Natural killer cell (primary cell): ENCODE results near the gene ARHGAP32. TPM values are rescaled to one million over a fixed set of nuclear protein-coding genes. Genes with fewer than 3 reads are reported as not detected.
A peak's percentile ranks its signal among the peaks of the same experiment; 100 is the strongest.

Source experiments
- ATAC-seq, 3 donors: fragments of 150-1000 bp in 2 of 3; fragments of 200-7000 bp in 1 of 3; cut with Tn5 transposase; 1 replicate in 1 of 3; 2 replicates in 2 of 3; pipeline ENCODE4 v1.10.0; 2021; ENCODE audit warnings: mild to moderate bottlenecking in 2 of 3, moderate library complexity in 2 of 3
- DNase-seq, 2 donors: peaks; one replicate each; pipeline versions ENCODE4 v3.0.0 to v3.0.0-alpha.2; 2013 to 2021; ENCODE audit warnings: mixed read lengths in 1 of 2
- H3K27ac ChIP-seq: one replicate; pipeline ENCODE4 v1.5.1; 2013; ENCODE audit warnings: mild to moderate bottlenecking, low read length
- H3K27me3 ChIP-seq: one replicate; pipeline ENCODE4 v1.6.1; 2013; ENCODE audit warnings: low read length; ENCODE audit not compliant: control insufficient read depth, insufficient read depth
- H3K36me3 ChIP-seq: one replicate; pipeline ENCODE4 v1.6.1; 2013; ENCODE audit warnings: low read length; ENCODE audit not compliant: control insufficient read depth, insufficient read depth
- H3K4me1 ChIP-seq: one replicate; pipeline ENCODE4 v1.6.1; 2013; ENCODE audit warnings: low read length; ENCODE audit not compliant: control insufficient read depth, insufficient read depth
- H3K4me3 ChIP-seq: one replicate; pipeline ENCODE4 v1.5.1; 2013; ENCODE audit warnings: low read length
- H3K9me3 ChIP-seq: one replicate; pipeline ENCODE4 v1.6.1; 2013; ENCODE audit warnings: low read length; ENCODE audit not compliant: control insufficient read depth, insufficient read depth
- H3K27ac Mint-ChIP-seq, 2 donors: one replicate each; pipeline ENCODE4 v1.8.0; 2022; ENCODE audit warnings: mild to moderate bottlenecking in 2 of 2, mixed read lengths in 2 of 2, moderate library complexity in 1 of 2
- H3K27me3 Mint-ChIP-seq, 2 donors: one replicate each; pipeline ENCODE4 v1.8.0; 2022; ENCODE audit warnings: low read depth in 2 of 2, mixed read lengths in 2 of 2
- H3K36me3 Mint-ChIP-seq: one replicate; pipeline ENCODE4 v1.8.0; 2022; ENCODE audit warnings: mixed read lengths
- H3K4me1 Mint-ChIP-seq, 2 donors: one replicate each; pipeline ENCODE4 v1.8.0; 2022; ENCODE audit warnings: mixed read lengths in 2 of 2
- H3K4me3 Mint-ChIP-seq: one replicate; pipeline ENCODE4 v1.8.0; 2022; ENCODE audit warnings: mild to moderate bottlenecking, moderate library complexity, mixed read lengths
- H3K9me3 Mint-ChIP-seq, 2 donors: one replicate each; pipeline ENCODE4 v1.8.0; 2022; ENCODE audit warnings: mixed read lengths in 2 of 2
- WGBS: methylation state at CpG from one replicate; pipeline ENCODE4 v1.1.7; 2013; ENCODE audit warnings: missing lambda C conversion rate; ENCODE audit not compliant: insufficient coverage; 5-methylcytosine and 5-hydroxymethylcytosine counted together
- intact Hi-C: fragments of 100-400 bp; cut with micrococcal nuclease; formaldehyde crosslinking; loops from one replicate; pipeline ENCODE4 v1.14.2; 2022
- total RNA-seq, 4 donors: library from RNA; stranded (reverse); fragments of 120-200 nt in 1 of 4; gene quantifications; one replicate each; pipeline versions ENCODE4 v1.2.3 to v1.2.4, GENCODE V29; 2013 to 2022
- TF ChIP-seq, protein P1 (sequence below): fragments of 200-600 bp; IDR thresholded peaks from one replicate; pipeline ENCODE4 v1.8.0; 2022; ENCODE audit warnings: antibody characterized with exemption

ARHGAP32 gene
- total RNA-seq, 3 donors from 2014 or later (not counting 1 experiment from before 2014, with no cell fraction given) = 2.5 to 4.6 (median 2.7) TPM

DNA sequence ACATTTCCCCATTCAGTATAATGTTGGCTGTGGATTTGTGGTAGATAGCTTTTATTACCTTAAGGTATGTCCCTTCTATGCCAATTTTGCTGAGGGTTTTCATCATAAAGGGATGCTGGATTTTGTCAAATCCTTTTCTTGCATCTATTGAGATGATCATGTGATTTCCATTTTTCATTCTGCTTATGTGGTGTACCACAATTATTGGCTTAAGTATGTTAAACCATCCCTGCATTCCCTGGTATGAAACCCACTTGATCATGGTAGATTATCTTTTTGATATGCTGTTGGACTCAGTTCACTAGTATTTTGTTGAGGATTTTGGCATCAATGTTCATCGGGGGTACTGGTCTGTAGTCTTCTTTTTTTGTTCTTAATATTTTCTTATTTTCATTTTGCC is 44.7 kb upstream of the ARHGAP32 start:
- no peaks in the 10 kb centered on the region for H3K9me3 ChIP-seq
- WGBS = no CpG with 5 or more reads among the region's 1 CpG
- Mint-ChIP-seq H3K4me3 (no peak overlapping the region), H3K4me1 (no peaks in the 10 kb centered on the region), H3K27me3 (no peaks in the 10 kb centered on the region), H3K27ac (no peak overlapping the region), H3K36me3 (no peaks in the 10 kb centered on the region), H3K9me3 (no peaks in the 10 kb centered on the region)
- H3K4me1 ChIP-seq = no peaks in the 10 kb centered on the region
- H3K36me3 ChIP-seq = no peaks in the 10 kb centered on the region
- DNase-seq = no peak
- TF ChIP-seq, protein P1, sequence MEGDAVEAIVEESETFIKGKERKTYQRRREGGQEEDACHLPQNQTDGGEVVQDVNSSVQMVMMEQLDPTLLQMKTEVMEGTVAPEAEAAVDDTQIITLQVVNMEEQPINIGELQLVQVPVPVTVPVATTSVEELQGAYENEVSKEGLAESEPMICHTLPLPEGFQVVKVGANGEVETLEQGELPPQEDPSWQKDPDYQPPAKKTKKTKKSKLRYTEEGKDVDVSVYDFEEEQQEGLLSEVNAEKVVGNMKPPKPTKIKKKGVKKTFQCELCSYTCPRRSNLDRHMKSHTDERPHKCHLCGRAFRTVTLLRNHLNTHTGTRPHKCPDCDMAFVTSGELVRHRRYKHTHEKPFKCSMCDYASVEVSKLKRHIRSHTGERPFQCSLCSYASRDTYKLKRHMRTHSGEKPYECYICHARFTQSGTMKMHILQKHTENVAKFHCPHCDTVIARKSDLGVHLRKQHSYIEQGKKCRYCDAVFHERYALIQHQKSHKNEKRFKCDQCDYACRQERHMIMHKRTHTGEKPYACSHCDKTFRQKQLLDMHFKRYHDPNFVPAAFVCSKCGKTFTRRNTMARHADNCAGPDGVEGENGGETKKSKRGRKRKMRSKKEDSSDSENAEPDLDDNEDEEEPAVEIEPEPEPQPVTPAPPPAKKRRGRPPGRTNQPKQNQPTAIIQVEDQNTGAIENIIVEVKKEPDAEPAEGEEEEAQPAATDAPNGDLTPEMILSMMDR = no peak
- H3K4me3 ChIP-seq = no peak overlapping the region
- intact Hi-C loops = no loop called here
- no peaks in the 10 kb centered on the region for H3K27me3 ChIP-seq
- H3K27ac ChIP-seq = no peak overlapping the region
- ATAC-seq = no peak

DNA sequence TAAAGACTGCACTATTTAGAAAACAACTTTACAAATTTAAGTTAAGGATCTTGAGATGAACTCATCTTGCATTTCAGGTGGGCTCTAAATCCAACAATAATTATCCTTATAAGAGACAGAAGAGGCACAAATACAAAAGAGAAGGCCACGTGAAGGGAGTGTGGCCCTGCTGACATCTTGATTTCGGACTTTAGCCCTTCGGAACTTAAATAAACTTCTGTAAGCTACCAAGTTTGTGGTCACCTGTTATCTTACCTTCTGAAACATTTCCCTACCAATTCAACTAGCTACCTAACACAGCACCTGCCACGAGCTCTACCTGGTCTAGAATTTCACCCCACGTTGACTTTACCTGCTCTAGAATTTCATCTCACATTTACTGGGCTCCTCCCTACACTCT is 42.9 kb upstream of the ARHGAP32 start:
- TF ChIP-seq, protein P1 = no peak
- intact Hi-C loops = no loop called here
- H3K4me1 Mint-ChIP-seq = no peaks in the 10 kb centered on the region
- Histone ChIP-seq H3K27me3 (no peaks in the 10 kb centered on the region), H3K9me3 (no peaks in the 10 kb centered on the region), H3K4me1 (no peaks in the 10 kb centered on the region), H3K36me3 (no peaks in the 10 kb centered on the region), H3K4me3 (no peak overlapping the region), H3K27ac (no peak overlapping the region)
- H3K27ac Mint-ChIP-seq = no peak overlapping the region
- H3K36me3 Mint-ChIP-seq = no peaks in the 10 kb centered on the region
- H3K9me3 Mint-ChIP-seq = no peaks in the 10 kb centered on the region
- 86% methylated on average over 5 of the region's 5 CpGs for WGBS
- no peak for ATAC-seq
- no peak for DNase-seq
- no peak overlapping the region for H3K4me3 Mint-ChIP-seq
- H3K27me3 Mint-ChIP-seq = no peaks in the 10 kb centered on the region

DNA sequence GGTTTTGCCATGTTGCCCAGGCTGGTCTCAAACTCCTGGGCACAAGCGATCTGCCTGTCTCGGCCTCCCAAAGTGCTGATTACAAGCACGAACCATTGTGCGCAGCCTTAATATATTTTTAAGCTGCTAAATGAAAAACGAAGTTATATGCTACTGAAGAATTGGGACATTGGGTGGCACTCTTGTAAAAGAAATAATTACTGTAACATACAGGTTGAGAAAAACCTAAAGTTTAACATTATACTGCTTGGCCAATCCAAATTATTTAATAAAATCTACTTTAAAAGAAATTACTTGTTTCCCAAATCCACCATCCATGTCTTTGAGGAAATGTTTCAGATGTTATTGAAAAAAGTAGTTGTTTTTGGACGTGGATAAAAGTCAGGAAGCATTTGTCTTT is 37.9 kb upstream of the ARHGAP32 start:
- H3K4me1 ChIP-seq = no peaks in the 10 kb centered on the region
- intact Hi-C loops = no loop called here
- Mint-ChIP-seq H3K4me1 (no peaks in the 10 kb centered on the region), H3K36me3 (peaks cover 26% of the 10 kb centered on the region), H3K27me3 (peaks cover 4 to 12% of the 10 kb centered on the region in 2 donors), H3K4me3 (no peak overlapping the region), H3K27ac (no peak overlapping the region), H3K9me3 (peaks cover 3 to 15% of the 10 kb centered on the region in 2 donors)
- no peak for ATAC-seq
- whole genome bisulfite sequencing = 95% methylated on average over 2 of the region's 6 CpGs
- no peaks in the 10 kb centered on the region for H3K27me3 ChIP-seq
- TF ChIP-seq, protein P1 = no peak
- H3K27ac ChIP-seq = no peak overlapping the region
- peak in 1 of 2 donors; percentile 36 for DNase-seq
- H3K4me3 ChIP-seq = no peak overlapping the region
- H3K36me3 ChIP-seq = no peaks in the 10 kb centered on the region
- no peaks in the 10 kb centered on the region for H3K9me3 ChIP-seq

DNA sequence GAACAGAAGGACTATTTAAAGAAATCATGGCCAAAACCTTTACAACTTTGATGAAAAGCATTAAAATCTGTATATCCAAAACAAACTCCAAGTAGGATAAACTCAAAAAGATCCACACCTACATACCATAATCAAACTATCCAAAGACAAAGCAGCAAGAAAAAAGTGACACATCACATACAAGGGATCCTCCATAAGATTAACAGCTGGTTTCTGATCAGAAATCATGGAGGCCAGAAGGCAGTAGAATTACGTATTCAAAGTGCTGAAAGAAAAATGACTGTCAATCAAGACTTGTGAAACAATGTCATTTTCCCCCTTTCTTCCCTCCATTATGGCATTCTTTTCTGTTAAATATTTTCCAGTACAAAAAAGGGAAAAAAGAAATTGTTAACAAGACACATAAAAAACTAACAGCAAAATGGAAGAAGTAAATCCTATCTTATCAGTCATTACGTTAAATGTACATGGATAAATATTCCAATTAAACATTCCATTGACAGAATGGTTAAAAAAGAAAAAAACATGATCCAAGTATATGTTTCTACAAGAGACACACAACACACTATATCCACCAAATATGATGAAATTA is 34.2 kb upstream of the ARHGAP32 start:
- H3K9me3 Mint-ChIP-seq = peaks cover 5 to 15% of the 10 kb centered on the region in 2 donors
- no peak overlapping the region for H3K27ac Mint-ChIP-seq
- DNase-seq = no peak
- Histone ChIP-seq H3K4me1 (no peaks in the 10 kb centered on the region), H3K36me3 (no peaks in the 10 kb centered on the region), H3K4me3 (no peak overlapping the region), H3K9me3 (no peaks in the 10 kb centered on the region), H3K27me3 (no peaks in the 10 kb centered on the region), H3K27ac (no peak overlapping the region)
- H3K27me3 Mint-ChIP-seq = peaks cover 4 to 12% of the 10 kb centered on the region in 2 donors
- WGBS = 92% methylated on average over 1 of the region's 2 CpGs
- intact Hi-C loops = no loop called here
- H3K4me1 Mint-ChIP-seq = no peaks in the 10 kb centered on the region
- peaks cover 28% of the 10 kb centered on the region for H3K36me3 Mint-ChIP-seq
- no peak for ATAC-seq
- no peak overlapping the region for H3K4me3 Mint-ChIP-seq
- TF ChIP-seq, protein P1 = no peak
